Subcutaneous abdominal adipose tissue (tissue), 5 donors: ENCODE data around the gene RAB11FIP4.

Experiments
- H3K27ac ChIP-seq: one replicate; pipeline ENCODE4 v1.7.0; 2013; ENCODE audit warnings: low read depth, mild to moderate bottlenecking, inconsistent platforms, low read length, moderate library complexity
- H3K27me3 ChIP-seq, 5 donors: one replicate each; pipeline ENCODE4 v1.7.0; 2013; ENCODE audit warnings: low read length in 5 of 5, inconsistent platforms in 1 of 5; ENCODE audit not compliant: control insufficient read depth in 5 of 5, insufficient read depth in 4 of 5
- H3K36me3 ChIP-seq, 5 donors: one replicate each; pipeline ENCODE4 v1.7.0; 2013; ENCODE audit warnings: low read length in 5 of 5; ENCODE audit not compliant: control insufficient read depth in 5 of 5, insufficient read depth in 5 of 5
- H3K4me1 ChIP-seq, 5 donors: one replicate each; pipeline ENCODE4 v1.7.0; 2013; ENCODE audit warnings: low read length in 5 of 5, mild to moderate bottlenecking in 3 of 5, moderate library complexity in 1 of 5; ENCODE audit not compliant: control insufficient read depth in 5 of 5, insufficient read depth in 5 of 5
- H3K4me3 ChIP-seq, 5 donors: one replicate each; pipeline ENCODE4 v1.7.0; 2013; ENCODE audit warnings: low read length in 5 of 5, low read depth in 1 of 5
- H3K9ac ChIP-seq, 5 donors: one replicate each; pipeline ENCODE4 v1.7.0; 2013; ENCODE audit warnings: low read length in 5 of 5, mild to moderate bottlenecking in 4 of 5, moderate library complexity in 3 of 5
- H3K9me3 ChIP-seq, 5 donors: one replicate each; pipeline ENCODE4 v1.7.0; 2013; ENCODE audit warnings: low read length in 5 of 5; ENCODE audit not compliant: control insufficient read depth in 5 of 5
- donor health status: healthy.
- donor health status: healthy.
- donor health status: healthy.
- donor health status: healthy.
- donor health status: healthy.

Gene RAB11FIP4

DNA sequence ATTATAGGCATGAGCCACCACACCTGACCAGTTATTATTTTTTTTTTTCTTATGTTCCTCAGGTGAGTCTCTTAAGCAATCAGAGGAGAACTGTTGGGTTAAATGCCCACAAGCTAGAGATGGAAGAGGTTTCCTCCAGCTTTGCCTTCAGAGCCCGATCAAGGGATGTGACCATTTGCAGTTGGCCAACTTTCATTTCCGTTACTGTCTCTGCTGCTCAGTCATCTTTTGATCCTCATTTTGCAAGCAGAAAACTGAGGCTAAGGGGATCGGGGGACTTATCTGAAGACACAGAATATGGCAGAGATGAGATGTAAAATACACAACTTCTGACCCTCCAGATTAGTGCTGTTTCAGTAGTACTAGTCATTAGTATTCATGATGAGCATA is 188.8 kb downstream of the RAB11FIP4 start:
- no peaks in the 10 kb centered on the region for H3K9me3 ChIP-seq
- peaks cover 0 to 26% (median 17%) of the 10 kb centered on the region in 5 donors for H3K36me3 ChIP-seq
- H3K27me3 ChIP-seq, result no peaks in the 10 kb centered on the region
- H3K4me1 ChIP-seq, result peaks cover 24 to 63% (median 57%) of the 10 kb centered on the region in 5 donors
- peak overlapping the region; percentile 93 for H3K27ac ChIP-seq
- no peak overlapping the region for H3K4me3 ChIP-seq
- peak overlapping the region in 3 of 5 donors; percentile 47 to 73 (median 50) for H3K9ac ChIP-seq

DNA sequence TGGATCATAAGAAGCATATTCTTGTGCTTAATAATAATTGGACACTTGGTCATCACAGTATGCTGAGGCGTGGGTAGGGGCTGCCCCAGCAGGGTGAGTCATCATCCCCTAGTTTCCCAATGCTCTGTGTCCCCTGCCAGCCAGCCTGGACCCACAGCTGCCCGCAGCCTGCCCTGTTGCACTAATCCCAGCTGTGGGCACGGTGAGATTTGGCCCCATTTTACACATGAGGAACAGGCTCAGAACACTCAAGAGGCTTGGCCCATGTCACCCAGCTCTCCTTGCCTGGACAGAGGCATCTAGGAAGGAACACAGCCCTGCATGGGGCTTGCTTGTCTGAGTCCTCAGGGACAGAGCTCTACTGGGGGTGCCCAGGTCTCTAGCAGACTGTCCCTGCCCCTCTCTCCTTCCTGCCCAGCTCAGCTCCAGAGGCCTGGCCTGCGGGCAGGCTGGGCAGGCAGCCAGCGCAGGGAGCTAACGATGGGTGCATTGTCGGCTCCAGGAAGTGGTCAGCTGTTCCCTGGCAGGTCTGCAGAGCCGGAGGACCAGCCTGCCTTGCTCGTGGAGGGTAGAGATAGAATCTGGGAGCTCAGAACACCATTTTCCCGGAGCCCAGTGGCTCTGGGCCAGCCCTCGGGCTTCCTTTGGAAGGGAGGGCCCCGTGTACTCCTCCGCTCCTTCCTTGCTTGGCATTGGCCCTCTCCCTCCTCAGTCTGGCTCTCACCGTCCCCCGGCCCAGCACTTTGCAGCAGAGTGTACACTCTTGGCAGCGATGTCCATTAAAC is 189.4 kb downstream of the RAB11FIP4 start:
- Histone ChIP-seq H3K4me3 (peak overlapping the region; percentile 1 to 53 (median 32)), H3K27me3 (no peaks in the 10 kb centered on the region), H3K27ac (peak overlapping the region; percentile 93), H3K4me1 (peaks cover 24 to 67% (median 55%) of the 10 kb centered on the region in 5 donors), H3K9ac (peak overlapping the region; percentile 44 to 73 (median 59)), H3K36me3 (peaks cover 0 to 24% (median 18%) of the 10 kb centered on the region in 5 donors), H3K9me3 (no peaks in the 10 kb centered on the region)

DNA sequence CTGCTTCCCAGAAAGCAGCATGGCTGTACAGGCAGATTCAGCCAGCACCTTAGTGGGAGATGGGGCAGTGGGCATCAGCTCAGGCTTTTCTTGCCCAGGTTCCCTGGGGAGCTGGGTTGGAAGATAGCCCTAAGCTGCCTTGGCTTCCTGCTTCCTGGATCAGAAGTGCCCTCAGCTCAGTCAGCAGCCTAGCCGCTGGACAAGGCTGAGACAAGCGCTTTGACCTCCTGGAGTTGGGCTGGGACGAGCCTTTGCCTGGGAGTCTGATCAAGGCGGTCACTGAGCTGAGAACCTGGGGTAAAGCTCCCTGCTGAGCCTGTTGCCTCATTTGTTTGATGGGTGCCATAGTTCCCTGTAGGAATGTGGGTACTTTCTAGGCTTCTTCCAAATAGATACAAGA is 190.0 kb downstream of the RAB11FIP4 start:
- Histone ChIP-seq H3K9ac (peak overlapping the region; percentile 44 to 73 (median 59)), H3K4me3 (peak overlapping the region; percentile 1 to 53 (median 32)), H3K36me3 (peaks cover 0 to 20% (median 17%) of the 10 kb centered on the region in 5 donors), H3K4me1 (peaks cover 22 to 67% (median 56%) of the 10 kb centered on the region in 5 donors), H3K27me3 (no peaks in the 10 kb centered on the region), H3K27ac (peak overlapping the region; percentile 93), H3K9me3 (no peaks in the 10 kb centered on the region)

DNA sequence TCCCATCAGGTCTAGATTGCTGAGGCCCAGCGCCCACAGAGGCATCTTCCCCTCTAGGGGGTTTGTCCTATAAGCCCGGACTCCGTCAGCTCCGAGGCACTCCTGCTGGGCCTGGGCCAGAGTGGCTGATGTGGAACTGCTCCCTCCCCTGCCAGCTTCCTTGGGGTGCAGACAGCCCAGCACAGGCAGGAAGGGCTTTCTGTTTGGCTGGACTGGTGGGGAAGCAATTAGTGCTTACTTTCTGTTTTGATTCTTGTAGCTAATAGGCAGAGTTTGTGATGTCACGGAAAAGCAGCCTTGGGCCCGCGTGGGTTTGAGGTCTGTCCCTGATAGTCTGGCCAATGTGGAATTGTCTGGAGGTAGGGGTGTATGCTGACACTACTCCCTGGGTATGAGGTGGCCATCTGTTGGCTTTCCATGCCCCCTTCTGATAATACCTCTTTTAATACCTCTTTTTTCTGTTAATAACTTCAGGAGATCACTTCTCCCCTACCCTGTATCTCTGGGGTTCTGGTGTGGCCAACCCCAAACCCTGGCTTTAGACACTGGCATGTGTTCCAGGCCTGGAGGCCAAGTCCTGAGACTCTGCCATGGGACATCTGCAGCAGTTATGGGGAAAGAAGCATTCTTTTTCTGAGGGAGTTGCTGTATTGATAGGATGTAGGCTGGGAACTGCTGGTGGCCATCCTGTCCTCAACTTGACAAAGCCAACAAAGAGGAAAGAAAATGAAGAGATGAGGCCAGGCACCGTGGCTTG is 190.9 kb downstream of the RAB11FIP4 start:
- Histone ChIP-seq H3K27me3 (no peaks in the 10 kb centered on the region), H3K27ac (peak overlapping the region; percentile 93), H3K4me3 (peak overlapping the region in 4 of 5 donors; percentile 17 to 40 (median 28)), H3K9ac (peak overlapping the region; percentile 7 to 70 (median 44)), H3K36me3 (peaks cover 0 to 17% (median 16%) of the 10 kb centered on the region in 5 donors), H3K9me3 (no peaks in the 10 kb centered on the region), H3K4me1 (peaks cover 21 to 75% (median 64%) of the 10 kb centered on the region in 5 donors)

DNA sequence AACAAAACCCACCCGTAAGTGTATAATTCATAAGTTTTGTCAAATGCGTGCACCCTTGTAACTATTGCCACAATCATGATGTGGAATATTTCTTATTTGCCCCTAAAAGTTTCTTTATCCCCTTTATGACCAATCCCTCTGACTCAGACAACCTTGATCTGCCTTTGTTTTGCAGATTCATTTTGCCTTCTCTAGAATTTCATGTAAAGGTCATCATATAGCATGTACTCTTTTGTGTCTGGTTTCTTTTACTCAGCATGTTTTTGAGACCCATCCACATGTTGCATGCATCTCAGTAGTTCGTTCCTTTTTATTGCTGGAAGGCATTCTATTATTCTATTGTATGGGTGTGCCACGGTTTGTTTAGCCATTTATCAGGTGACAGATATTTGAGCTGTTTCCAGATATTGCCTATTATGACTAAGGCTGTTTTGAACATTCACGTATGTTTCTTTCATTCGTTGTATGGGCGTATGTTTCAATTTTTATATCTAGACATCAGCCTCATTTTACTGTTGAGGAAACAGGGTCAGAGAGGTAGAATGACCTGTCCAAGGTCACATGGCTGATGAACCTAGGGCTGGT is 192.4 kb downstream of the RAB11FIP4 start:
- Histone ChIP-seq H3K27me3 (no peaks in the 10 kb centered on the region), H3K4me1 (peaks cover 21 to 75% (median 67%) of the 10 kb centered on the region in 5 donors), H3K4me3 (no peak overlapping the region), H3K9me3 (no peaks in the 10 kb centered on the region), H3K36me3 (peaks cover 0 to 11% (median 8%) of the 10 kb centered on the region in 5 donors), H3K9ac (no peak overlapping the region), H3K27ac (peak overlapping the region; percentile 54)

DNA sequence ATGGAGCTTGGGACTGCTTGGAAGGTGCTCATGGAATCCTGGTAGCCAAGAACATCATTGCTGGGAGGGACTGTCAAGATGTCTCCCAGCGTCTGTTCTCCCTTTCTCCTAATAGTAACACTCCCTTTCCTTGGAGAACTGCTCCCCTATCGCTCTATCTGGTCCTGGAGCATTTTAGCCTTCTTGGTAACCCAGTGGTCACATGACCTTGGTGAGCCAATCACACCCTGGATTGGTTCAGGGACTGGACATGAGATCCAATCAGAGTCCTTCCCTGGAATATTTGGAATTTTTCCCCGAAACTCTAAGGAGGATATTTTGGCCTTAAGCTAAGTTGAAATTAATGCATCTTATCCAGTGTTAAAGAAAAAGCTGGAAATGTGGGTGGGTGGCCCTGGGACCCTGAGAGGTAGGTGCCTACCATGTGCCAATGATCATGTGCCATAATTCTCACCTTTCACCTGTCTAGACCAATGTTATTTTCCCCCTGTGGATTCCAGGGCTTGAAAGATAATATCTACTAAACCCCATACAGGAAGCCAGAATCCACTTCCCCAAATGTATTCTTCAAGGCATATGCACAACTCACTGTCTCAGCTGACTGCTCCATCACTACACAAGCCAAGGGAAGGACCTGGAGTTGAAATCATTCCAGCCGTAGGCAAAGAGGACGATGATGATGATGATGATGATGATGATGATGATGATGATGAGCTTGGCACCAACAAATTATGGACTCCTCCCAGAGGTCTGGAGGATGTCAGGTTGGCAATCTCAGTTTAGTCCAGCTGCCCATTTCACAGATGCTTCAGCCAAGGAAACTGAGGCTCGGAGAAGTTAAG is 193.2 kb downstream of the RAB11FIP4 start:
- Histone ChIP-seq H3K36me3 (peaks cover 0 to 9% (median 8%) of the 10 kb centered on the region in 5 donors), H3K9ac (no peak overlapping the region), H3K4me3 (no peak overlapping the region), H3K9me3 (no peaks in the 10 kb centered on the region), H3K4me1 (peaks cover 21 to 67% (median 59%) of the 10 kb centered on the region in 5 donors), H3K27me3 (no peaks in the 10 kb centered on the region), H3K27ac (peak overlapping the region; percentile 54)

DNA sequence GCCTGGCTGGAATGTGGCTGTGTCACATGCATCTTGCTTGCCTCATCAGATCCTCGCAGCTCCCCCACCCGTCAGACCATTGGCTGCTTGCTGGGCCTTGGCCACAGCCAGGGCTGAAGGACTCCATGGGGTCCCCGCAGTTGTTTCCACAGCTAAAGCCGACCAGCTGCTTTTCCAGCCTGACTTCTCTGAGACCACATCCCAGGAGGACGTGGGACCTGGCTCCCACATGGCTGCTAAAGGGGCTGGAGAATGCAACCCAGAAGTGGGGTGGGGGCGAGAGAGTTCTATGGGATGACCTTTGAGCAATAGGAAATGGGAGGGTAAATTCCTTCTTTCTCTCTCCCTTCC is 193.8 kb downstream of the RAB11FIP4 start:
- Histone ChIP-seq H3K9ac (no peak overlapping the region), H3K27ac (peak overlapping the region; percentile 54), H3K36me3 (peaks cover 0 to 9% (median 8%) of the 10 kb centered on the region in 5 donors), H3K4me3 (no peak overlapping the region), H3K27me3 (no peaks in the 10 kb centered on the region), H3K4me1 (peaks cover 20 to 61% (median 54%) of the 10 kb centered on the region in 5 donors), H3K9me3 (no peaks in the 10 kb centered on the region)

DNA sequence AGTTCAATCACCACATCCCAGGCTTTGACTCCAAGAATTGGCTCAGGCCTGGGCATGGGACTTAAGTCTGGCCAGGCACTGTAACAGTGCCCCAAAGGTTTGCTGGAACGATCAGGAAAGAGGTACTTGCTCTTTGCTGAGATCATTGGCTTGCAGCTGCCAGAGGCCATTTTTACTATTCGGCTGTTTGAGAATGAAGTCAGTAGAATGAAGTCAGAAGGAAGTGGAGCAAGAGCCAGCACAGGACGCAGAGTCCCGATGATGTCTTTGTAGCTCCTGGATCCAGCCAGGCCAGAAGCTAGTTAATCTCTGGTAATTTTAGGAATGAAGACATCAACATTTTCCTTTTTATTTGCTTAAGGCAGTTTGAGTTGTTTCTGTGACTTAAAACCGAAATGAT is 195.5 kb downstream of the RAB11FIP4 start:
- peaks cover 4 to 44% (median 37%) of the 10 kb centered on the region in 5 donors for H3K4me1 ChIP-seq
- H3K9ac ChIP-seq, result no peak overlapping the region
- no peaks in the 10 kb centered on the region for H3K27me3 ChIP-seq
- H3K36me3 ChIP-seq, result peaks cover 0 to 21% (median 13%) of the 10 kb centered on the region in 5 donors
- H3K9me3 ChIP-seq, result no peaks in the 10 kb centered on the region
- H3K4me3 ChIP-seq, result no peak overlapping the region
- peak overlapping the region; percentile 48 for H3K27ac ChIP-seq

DNA sequence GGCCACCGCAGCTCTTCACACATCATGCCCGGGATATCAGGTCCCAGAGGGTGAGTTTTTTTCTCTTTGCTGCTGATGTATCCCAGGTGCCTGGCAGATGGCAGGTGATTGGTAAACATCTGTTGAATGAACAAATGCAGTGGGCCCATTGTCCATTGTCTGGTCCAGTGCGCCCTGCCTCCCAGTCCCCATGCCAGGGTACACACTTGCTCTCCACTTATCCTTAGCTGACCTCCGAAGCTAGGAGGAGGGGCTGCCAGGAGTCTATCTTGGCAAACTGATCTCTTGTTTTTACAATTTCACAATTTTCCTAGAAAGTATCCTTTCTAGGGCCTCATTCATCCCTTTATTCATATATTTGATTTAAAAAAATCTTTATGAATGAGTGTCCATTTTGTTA is 196.0 kb downstream of the RAB11FIP4 start:
- no peak overlapping the region for H3K9ac ChIP-seq
- no peaks in the 10 kb centered on the region for H3K27me3 ChIP-seq
- H3K36me3 ChIP-seq, result peaks cover 4 to 26% (median 17%) of the 10 kb centered on the region in 5 donors
- no peak overlapping the region for H3K4me3 ChIP-seq
- H3K4me1 ChIP-seq, result peaks cover 2 to 39% (median 31%) of the 10 kb centered on the region in 5 donors
- H3K27ac ChIP-seq, result peak overlapping the region; percentile 48
- H3K9me3 ChIP-seq, result no peaks in the 10 kb centered on the region
